ENCODE measurements around the gene GPATCH2L. TPM values are rescaled to one million over a fixed set of nuclear protein-coding genes. Genes with fewer than 3 reads are reported as not detected.

Gene GPATCH2L
- polyA plus RNA-seq, 1 experiment, result 29.5 TPM

GRCh38 chr14:76138119-76138757 lies 13.5 kb upstream of the GPATCH2L start:
- DNase-seq (ENCODE audit: low read depth, low spot score), result no peak
- ChIA-PET POLR2A (no interaction called here), CTCF (no interaction called here)
- H3K27me3 ChIP-seq (ENCODE audit: control insufficient read depth, insufficient read depth, low read length), result peaks cover 47% of the 10 kb centered on the region
- H3K9me3 ChIP-seq (ENCODE audit: control insufficient read depth, insufficient read depth, low read length), result no peaks in the 10 kb centered on the region
- TF ChIP-seq CTCF (IDR thresholded peaks at IDR 0.05; ENCODE audit: low read depth, low read length), result no peak
- no peak overlapping the region for H3K4me3 ChIP-seq (ENCODE audit: low read depth, low read length)
- H3K27ac ChIP-seq (ENCODE audit: low read depth, low read length), result no peak overlapping the region

- no peak for DNase-seq (ENCODE audit: low read depth, low spot score)
- Histone ChIP-seq H3K27ac (ENCODE audit: low read depth, low read length) (no peak overlapping the region), H3K4me3 (ENCODE audit: low read depth, low read length) (no peak overlapping the region), H3K9me3 (ENCODE audit: control insufficient read depth, insufficient read depth, low read length) (no peaks in the 10 kb centered on the region), H3K27me3 (ENCODE audit: control insufficient read depth, insufficient read depth, low read length) (peaks cover 47% of the 10 kb centered on the region)
- POLR2A ChIA-PET, result no interaction called here
- TF ChIP-seq CTCF (IDR thresholded peaks at IDR 0.05; ENCODE audit: low read depth, low read length), result no peak
- CTCF ChIA-PET, result no interaction called here
Measured at GRCh38 chr14:76138758-76139723, 12.7 kb upstream of the GPATCH2L start.

- peaks cover 25% of the 10 kb centered on the region for H3K27me3 ChIP-seq (ENCODE audit: control insufficient read depth, insufficient read depth, low read length)
- no peaks in the 10 kb centered on the region for H3K9me3 ChIP-seq (ENCODE audit: control insufficient read depth, insufficient read depth, low read length)
- CTCF ChIA-PET, result no interaction called here
- no peak overlapping the region for H3K27ac ChIP-seq (ENCODE audit: low read depth, low read length)
- POLR2A ChIA-PET, result no interaction called here
- no peak for TF ChIP-seq CTCF (IDR thresholded peaks at IDR 0.05; ENCODE audit: low read depth, low read length)
- DNase-seq (ENCODE audit: low read depth, low spot score), result no peak
- H3K4me3 ChIP-seq (ENCODE audit: low read depth, low read length), result no peak overlapping the region
Measured at GRCh38 chr14:76143642-76144041, 8.1 kb upstream of the GPATCH2L start.

GRCh38 chr14:76146976-76147375 lies 4.7 kb upstream of the GPATCH2L start:
- Histone ChIP-seq H3K9me3 (ENCODE audit: control insufficient read depth, insufficient read depth, low read length) (no peaks in the 10 kb centered on the region; the same call in 1 of the 2 replicates), H3K27me3 (ENCODE audit: control insufficient read depth, insufficient read depth, low read length) (peaks cover 7% of the 10 kb centered on the region), H3K4me3 (ENCODE audit: low read depth, low read length) (no peak overlapping the region), H3K27ac (ENCODE audit: low read depth, low read length) (no peak overlapping the region)
- CTCF ChIA-PET, result no interaction called here
- no peak for TF ChIP-seq CTCF (IDR thresholded peaks at IDR 0.05; ENCODE audit: low read depth, low read length)
- DNase-seq (ENCODE audit: low read depth, low spot score), result no peak
- POLR2A ChIA-PET, result no interaction called here

- Histone ChIP-seq H3K27me3 (ENCODE audit: control insufficient read depth, insufficient read depth, low read length) (peaks cover 7% of the 10 kb centered on the region), H3K9me3 (ENCODE audit: control insufficient read depth, insufficient read depth, low read length) (no peaks in the 10 kb centered on the region; the same call in 1 of the 2 replicates), H3K27ac (ENCODE audit: low read depth, low read length) (no peak overlapping the region), H3K4me3 (ENCODE audit: low read depth, low read length) (no peak overlapping the region)
- ChIA-PET CTCF (interaction anchor here (0.6 to 0.7 kb wide), 2 partner anchors 31 to 135 kb away, joined by 3 to 6 read pairs; no protein-coding TSS in a partner anchor), POLR2A (interaction anchor here (1.0 kb wide), 1 partner anchor 13 kb away, joined by 5 read pairs; no protein-coding TSS in a partner anchor)
- DNase-seq (ENCODE audit: low read depth, low spot score), result no peak
- no peak for TF ChIP-seq CTCF (IDR thresholded peaks at IDR 0.05; ENCODE audit: low read depth, low read length)
Measured at GRCh38 chr14:76149196-76149595, 2.5 kb upstream of the GPATCH2L start.
